Lower leg skin (tissue), 3 donors: ENCODE measurements around the gene ITIH2.

ENCODE experiments used
- CTCF ChIP-seq, 3 donors: fragments of 450-650 bp; IDR thresholded peaks; one replicate each; pipeline ENCODE4 v1.5.1; 2016; ENCODE audit warnings: antibody characterized with exemption in 3 of 3, mild to moderate bottlenecking in 3 of 3, moderate library complexity in 2 of 3
- POLR2A ChIP-seq, 2 donors: fragments of 450-650 bp; IDR thresholded peaks; one replicate each; pipeline ENCODE4 v1.6.1; 2016 to 2017; ENCODE audit warnings: antibody characterized with exemption in 2 of 2, mild to moderate bottlenecking in 1 of 2, moderate library complexity in 1 of 2

- TF ChIP-seq CTCF (IDR thresholded peaks at IDR 0.05) (no peak), POLR2A (IDR thresholded peaks at IDR 0.05) (no peak)
Measured at GRCh38 chr10:7717767-7718166, 14.7 kb downstream of the ITIH2 start.
